Skin of body (tissue), 2 donors: ENCODE measurements around the gene SEC14L2. TPM values are rescaled to one million over a fixed set of nuclear protein-coding genes. Genes with fewer than 3 reads are reported as not detected.
A peak's percentile ranks its signal among the peaks of the same experiment; 100 is the strongest.

Experiments used
- DNase-seq: peaks from one replicate; lab custom pipeline; 2025; lab: John Stamatoyannopoulos, UW
- total RNA-seq: library from RNA; depleted of rRNA; stranded (reverse); fragments of >200 nt; gene quantifications from one replicate; pipeline ENCODE4 v1.2.3, GENCODE V29; 2014

The SEC14L2 gene
- 5.1 TPM for total RNA-seq

- no peak for DNase-seq
Observed at GRCh38 chr22:30396871-30397655, at the start of gene SEC14L2. Gene SEC14L2 (plus strand): TSS chr22:30397018. CDS start chr22:30397117, 99 bp downstream.

DNA sequence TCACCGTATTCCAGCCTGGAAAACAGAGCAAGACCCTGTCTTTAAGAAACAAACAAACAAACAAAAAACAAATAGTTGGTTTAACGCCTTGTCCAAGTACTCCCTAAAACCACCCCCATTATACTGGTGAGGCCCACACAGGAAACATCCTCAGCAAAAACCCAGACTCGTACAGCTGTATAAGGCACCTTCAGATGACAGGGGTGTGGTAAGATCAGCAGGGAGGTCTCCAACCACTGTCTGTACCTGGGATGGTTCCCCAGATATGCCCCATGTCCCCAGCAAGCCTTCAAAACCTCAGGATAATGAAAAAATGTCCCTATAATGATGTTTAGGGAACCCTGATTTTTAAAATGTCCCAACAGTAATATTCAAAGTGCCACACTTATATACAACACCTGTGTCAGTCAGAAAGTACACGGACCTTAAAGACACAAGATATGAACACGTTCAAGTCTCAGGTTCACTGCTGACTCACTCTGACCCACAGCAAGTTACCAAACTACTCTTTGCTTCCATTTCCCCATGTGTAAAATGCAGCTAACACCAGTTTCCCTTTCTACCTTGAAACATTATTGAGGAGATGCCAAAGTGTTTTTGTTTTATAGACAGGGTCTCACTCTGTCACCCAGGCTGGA is 49.4 kb upstream of the SEC14L2 start:
- DNase-seq = no peak

- DNase-seq = no peak
Observed at GRCh38 chr22:30348404-30348803, 48.4 kb upstream of the SEC14L2 start.

DNA sequence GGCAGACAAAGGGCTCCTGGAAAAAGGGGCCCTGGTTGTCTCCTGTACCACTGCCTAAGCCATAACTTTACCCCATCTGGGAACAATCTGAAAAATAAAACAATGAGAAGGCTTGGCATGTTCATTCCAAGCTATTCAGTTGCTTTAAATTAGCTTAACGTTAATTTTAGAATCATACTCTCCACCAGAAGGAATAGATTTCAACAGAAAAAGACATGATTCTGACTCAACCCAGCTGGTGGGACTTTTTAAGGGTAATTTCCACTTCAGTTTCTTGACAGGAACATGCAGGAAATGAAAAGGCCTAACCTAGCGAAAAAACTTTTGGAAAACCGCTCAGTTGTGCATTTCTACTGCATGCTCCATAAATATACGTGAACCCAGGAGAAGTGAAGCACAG is 48.0 kb upstream of the SEC14L2 start:
- DNase-seq = peak; percentile 90

GRCh38 chr22:30351226-30351625 is 45.6 kb upstream of the SEC14L2 start:
- no peak for DNase-seq

DNA sequence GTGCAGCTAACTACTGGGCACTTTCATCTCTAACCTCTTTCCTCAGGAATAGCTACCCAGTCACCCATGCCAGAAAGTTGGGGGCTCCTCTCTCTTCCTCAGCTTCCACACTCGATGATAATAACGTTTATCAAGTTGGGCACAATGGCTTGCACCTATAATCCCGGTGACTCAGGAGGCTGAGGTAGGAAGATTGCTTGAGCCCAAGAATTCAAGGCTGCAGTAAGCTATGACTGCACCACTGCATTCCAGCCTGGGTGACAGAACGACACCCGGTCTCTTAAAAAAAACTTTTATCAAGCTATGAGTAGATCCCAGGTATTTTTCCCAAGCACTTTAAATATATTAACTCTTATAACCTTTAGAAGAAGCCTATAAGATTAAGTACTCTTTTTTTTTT is 42.2 kb upstream of the SEC14L2 start:
- DNase-seq = no peak

DNA sequence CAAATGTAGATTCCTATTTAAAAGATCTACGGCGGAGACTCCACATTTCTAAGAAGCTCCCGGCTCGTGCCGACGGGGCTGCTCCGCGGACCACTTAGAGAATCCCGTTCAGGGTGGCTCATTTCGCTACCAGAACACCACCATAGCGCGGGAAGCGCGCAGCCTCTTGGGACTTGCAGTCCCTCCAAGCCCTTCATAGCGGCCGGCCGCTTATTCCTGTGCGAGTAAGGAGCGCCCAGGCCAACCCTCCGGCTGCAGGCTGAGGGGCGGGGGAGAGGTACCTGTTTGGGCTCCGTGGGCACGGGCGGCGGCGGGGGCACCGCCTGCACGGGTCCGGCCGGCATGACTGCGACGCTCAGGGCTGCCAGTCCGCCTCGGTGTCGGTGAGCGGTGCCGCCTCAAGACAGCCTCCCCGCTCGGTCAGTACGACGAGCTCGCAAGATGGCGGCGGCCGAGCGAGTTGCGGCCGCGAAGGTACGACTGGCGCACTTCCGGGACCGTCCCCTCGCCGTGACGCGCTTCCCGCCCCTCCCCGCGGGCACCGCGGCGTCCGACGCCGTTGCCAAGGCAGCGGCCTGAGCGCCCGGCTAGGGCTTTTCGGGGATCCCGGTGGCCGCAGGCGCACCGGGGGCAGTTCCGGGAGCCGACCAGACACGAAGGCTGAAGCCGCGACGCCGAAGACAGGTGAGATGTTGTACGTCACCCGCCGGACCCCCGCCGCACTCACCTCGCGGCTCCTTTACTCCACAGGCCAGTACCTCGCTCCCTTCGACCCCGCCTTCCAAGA is 40.2 kb upstream of the SEC14L2 start, which contains the start of the genes CCDC157 and SF3A1:
TSS of gene CCDC157 (plus strand) at position 559 of the 787 bp plus-strand sequence. CDS start 8,994 bp downstream, outside the sequence.
TSS of gene SF3A1 (minus strand) at position 446 of the 787 bp plus-strand sequence. CDS start at position 344, 102 bp downstream.
- DNase-seq = peak; percentile 89

DNA sequence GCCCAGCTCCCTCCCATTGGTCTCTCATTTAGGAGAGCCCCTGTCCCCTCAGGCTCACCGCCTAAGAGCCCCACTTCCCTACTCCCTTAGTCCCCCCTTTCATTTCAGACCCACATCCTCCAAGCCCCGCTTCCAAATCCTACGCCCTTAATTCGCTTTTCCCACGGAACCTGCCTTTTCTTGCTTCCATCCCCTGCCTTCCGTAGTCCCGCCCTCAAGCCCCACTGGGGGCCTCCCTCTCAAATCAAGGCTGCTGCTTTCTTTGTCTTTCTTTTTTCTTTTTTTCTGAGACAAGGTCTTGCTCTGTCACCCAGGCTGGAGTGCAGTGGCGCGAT is 39.6 kb upstream of the SEC14L2 start:
- DNase-seq = peak; percentile 56

DNA sequence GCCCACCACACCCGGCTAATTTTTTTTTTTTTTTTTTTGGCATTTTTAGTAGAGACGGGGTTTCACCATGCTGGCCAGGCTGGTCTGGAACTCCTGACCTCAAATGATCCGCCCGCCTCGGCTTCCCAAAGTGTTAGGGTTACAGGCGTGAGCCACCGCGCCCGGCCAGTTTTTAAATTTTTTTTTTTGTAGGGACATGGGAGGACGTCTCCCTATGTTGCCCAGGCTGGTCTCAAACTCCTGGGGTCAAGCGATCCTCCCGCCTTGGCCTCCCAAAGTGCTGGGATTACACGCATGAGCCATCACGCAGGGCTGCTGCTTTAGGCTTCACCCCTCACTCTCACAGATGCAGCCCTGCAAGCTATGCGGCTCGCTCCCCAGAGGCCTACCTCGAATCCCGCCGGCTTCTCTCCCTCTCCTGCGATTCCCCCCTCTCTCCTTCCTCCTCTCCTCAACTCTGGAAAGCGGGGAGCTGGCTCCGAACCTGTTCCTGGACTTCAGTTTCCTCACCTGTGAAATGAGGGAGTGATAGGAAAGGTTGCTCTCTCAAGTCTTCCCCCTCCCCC is 39.1 kb upstream of the SEC14L2 start:
- no peak for DNase-seq

DNA sequence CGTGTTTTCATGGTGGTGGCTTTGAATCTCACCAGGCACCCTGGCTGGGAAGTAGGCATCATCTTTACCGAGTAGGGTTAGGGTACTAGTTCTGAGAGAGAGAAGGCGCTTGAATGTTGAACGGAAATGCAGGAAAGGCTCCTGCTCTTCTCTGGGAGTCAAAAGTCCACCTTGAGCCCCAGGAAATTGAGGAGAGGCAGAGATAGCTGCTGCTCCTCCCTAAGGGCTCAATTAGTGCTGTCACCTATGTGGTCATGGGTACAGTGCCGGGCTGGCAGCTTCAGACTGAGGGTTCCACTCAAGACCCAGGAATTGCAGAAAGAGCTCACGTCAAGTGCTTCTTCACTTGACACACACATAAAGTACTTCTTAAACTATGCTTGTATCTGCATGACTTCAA is 38.3 kb upstream of the SEC14L2 start:
- no peak for DNase-seq

GRCh38 chr22:30361916-30362650 is 34.7 kb upstream of the SEC14L2 start:
- no peak for DNase-seq

DNA sequence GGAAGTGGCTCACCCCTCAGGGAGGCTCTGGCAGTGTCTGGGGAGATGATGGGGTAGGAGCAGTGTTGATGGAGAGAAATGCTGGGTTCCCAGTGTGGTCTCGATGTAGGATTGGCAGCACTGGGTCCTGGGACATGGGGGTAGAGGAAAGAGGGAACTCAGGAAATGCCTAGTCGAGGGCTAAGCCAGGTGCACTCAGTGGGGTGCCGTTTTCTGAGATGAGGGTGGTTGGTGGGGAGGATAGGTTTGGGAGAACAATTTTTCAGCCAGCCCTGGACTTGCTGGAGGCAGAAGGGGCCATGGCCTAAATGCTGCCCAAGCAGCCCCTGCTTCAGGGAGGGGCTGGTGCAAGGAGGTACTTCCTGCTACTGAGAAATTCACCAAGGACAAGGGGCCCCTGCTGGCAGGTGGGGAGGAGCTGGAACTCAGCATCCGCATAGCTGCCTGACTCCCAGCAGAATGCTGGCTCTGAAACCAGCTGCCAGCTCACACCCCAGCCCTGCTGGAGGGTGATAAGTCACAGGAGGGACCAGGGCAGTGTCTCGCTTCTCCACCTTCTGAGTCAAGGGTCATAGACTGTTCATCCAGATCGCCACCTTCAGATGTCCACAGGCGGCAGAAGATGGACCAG is 34.1 kb upstream of the SEC14L2 start:
- DNase-seq = no peak

GRCh38 chr22:30365891-30366290 is 30.9 kb upstream of the SEC14L2 start:
- no peak for DNase-seq

- no peak for DNase-seq
Observed at GRCh38 chr22:30368420-30368819, 28.4 kb upstream of the SEC14L2 start.

DNA sequence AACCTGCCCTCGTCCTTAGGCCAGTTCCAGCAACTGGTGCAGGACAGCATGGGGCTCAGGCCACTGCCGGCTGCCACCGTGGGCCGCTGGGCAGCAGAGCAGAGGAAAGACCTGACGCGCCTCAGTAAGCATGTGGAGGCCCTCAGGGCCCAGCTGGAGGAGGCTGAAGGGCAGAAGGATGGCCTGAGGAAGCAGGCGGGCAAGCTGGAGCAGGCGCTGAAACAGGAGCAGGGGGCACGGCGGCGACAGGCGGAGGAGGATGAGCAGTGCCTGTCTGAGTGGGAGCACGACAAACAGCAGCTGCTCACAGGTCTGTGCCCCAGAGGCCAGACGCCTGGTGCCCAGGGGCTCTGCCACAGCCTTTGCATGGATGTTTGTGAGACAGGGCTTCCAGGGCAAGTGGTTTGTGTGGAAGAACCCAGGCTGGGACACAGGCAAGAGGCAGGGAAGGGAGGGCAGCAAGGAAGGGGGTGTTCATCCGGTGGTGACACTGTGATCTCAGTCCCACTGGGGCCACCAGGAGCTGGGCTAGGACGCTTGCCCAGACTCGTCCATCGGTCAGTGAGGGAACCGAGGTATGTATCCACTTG is 26.1 kb upstream of the SEC14L2 start:
- no peak for DNase-seq

DNA sequence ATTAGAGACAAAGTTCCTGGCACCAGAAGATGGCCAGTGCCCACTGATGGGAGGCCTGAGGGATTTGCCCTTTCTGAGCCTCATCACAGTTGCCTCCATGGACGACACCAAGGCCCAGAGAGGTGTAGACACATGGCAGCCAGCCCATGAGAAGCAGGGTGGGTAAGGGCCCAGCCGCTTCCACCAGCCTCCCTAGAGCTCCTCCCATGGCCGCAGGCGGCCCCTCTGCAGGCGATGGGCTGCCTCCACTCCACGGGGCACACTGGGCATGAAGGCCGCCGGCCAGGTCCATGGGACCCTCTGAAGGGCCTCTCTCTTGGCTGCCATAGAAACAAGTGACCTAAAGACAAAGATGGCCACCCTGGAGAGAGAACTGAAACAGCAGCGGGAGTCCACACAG is 25.5 kb upstream of the SEC14L2 start:
- DNase-seq = no peak

DNA sequence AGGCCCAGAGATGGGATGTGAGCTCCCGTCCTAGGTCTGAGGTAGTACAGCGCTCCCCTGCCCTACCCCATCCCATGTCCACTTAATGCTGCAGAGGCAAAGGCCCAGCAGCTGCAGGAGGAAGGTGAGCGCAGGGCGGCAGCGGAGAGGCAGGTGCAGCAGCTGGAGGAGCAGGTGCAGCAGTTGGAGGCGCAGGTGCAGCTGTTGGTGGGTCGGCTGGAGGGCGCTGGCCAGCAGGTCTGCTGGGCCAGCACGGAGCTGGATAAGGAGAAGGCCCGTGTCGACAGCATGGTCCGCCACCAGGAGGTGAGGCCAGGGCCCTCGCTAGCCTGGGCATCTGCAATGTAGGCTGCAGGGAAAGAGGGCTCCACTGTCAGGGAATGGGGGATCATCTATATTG is 24.8 kb upstream of the SEC14L2 start:
- no peak for DNase-seq

DNA sequence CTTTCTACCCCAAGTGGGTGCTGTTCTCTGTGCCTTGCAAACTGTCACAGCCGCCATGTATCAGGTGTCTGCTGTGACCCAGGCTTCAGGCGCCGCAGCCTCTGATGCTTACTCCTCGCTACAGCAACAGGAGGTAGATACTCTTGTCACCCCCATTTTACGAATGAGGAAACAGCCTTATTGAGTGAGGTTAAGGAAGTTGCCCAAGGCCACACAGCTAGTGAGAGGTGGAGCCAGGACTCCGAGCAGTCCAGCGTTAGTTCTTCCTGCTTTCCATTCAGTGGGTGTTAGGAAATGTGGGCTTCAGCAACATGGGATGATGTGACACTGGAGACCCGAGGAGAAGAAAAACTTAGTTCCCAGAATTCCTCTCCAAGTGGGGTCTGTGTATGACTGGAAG is 23.9 kb upstream of the SEC14L2 start:
- DNase-seq = no peak

- no peak for DNase-seq
Observed at GRCh38 chr22:30373331-30374325, 23.2 kb upstream of the SEC14L2 start.
